Measurements from ENCODE around the gene PRDM2.

GRCh38 chr1:13651279-13651678 is 48.7 kb upstream of the PRDM2 start:
- TF ChIP-seq, protein P1, sequence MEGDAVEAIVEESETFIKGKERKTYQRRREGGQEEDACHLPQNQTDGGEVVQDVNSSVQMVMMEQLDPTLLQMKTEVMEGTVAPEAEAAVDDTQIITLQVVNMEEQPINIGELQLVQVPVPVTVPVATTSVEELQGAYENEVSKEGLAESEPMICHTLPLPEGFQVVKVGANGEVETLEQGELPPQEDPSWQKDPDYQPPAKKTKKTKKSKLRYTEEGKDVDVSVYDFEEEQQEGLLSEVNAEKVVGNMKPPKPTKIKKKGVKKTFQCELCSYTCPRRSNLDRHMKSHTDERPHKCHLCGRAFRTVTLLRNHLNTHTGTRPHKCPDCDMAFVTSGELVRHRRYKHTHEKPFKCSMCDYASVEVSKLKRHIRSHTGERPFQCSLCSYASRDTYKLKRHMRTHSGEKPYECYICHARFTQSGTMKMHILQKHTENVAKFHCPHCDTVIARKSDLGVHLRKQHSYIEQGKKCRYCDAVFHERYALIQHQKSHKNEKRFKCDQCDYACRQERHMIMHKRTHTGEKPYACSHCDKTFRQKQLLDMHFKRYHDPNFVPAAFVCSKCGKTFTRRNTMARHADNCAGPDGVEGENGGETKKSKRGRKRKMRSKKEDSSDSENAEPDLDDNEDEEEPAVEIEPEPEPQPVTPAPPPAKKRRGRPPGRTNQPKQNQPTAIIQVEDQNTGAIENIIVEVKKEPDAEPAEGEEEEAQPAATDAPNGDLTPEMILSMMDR (IDR thresholded peaks at IDR 0.05; ENCODE audit: low read length): no peak
- TF ChIP-seq EZH2 (IDR thresholded peaks at IDR 0.05; ENCODE audit: borderline replicate concordance, low read length): no peak

Data from OCI-LY1 (cell line).